Measurements from ENCODE around the gene MAN1B1.
"Not testable (repeated sequence)": the region's sequence is repeated elsewhere in the genome, so short reads cannot be mapped to it uniquely, and the experiment has no call there.

The MAN1B1 gene

DNA sequence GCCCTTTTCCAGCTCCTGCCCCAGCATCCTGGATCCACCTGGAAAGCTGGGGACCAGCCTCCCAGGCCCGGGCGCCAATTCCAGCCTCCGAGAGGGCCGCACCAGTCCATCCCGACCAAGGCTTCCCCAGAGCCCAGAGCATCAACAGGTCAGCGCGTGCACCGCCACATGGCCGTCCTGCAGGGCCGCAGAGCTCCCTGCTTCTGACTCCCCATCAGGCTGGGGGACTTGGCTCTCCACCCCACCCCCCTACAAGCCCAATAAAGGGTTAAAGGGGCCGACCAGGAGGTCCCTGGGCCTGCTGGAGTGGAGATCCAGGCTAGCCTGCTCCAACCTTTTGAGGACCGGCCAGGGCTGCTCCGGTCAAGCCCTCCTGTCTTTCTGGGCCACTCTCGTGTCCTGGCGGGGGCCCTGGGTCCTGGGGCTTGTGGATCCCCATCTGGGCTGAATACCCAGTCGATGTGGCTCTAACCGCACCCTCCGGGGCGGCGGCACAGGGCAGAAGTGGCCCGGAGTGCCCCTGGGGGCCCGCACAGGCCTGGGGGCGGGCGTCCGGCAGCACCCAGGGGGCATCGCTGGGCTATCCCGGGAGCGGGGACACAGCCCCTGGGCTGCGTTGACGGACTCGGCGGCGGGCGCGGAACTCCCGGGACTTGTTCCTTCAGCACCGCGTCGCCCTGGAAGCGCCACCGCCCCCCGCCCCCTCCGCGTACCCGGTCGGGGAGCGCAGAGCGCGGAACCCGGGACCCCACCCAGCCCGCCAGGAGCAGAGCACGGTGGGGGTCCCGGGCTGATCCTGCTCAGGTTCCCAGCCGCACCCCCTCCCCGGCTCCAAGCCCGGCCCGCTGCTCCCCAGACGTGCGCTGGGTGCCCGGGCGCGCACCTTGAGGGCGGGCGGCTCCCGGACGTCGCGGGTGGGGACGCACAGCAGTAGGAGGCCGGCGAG lies 33.5 kb upstream of the MAN1B1 start:
- no peak for DNase-seq

DNA sequence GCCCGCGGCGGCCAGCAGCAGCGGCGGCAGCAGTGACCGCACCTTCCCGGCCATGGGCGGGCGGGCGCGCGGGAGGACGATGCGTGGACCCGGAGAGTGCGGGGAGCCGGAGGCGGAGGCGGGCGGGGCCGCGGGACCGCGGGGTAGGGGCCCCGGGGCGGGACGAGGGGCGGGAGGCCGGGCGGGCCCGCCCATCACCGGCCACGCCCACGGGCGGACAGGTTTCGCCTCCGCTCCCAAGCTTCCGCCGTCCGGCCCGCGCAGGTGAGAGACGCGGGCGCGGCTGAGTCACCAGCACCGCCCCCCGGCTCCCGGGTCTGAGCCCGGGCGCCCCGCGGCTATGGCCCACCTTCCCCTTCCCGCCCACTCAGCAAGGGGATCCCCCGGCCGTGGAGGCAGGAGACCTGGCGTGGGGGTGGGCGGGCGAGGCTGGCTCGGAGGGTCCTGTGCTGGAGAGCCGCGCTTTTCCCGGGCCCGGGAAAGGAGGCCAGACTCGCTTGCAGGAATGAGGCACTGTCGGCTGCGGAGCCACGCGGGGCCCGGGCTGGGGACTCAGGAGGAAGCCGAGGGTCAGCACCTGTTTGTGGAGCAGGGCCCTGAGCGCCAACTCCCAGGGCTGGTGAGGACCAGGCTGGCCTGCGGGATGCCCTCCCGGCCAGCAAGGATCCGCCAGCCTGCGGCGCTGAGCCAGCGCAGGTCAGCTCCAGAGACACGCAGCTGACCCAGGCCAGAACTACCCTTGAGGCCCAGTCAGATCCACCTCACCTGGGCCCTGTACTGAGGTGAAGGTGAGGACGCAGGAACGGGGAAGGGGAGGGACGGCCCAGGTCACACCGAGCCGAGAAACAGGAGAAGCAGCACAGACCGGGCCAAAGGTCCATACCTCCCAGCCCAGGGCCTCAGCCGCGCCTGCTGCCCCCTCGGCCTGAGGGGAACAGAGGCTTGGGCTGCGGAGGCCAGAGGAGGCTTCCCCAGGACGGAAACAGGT lies 32.5 kb upstream of the MAN1B1 start, which contains the start of gene ENTPD2:
TSS of gene ENTPD2 (minus strand) at position 118 of the 988 bp plus-strand sequence. CDS start at position 54, 64 bp downstream.
- no peak for DNase-seq

DNA sequence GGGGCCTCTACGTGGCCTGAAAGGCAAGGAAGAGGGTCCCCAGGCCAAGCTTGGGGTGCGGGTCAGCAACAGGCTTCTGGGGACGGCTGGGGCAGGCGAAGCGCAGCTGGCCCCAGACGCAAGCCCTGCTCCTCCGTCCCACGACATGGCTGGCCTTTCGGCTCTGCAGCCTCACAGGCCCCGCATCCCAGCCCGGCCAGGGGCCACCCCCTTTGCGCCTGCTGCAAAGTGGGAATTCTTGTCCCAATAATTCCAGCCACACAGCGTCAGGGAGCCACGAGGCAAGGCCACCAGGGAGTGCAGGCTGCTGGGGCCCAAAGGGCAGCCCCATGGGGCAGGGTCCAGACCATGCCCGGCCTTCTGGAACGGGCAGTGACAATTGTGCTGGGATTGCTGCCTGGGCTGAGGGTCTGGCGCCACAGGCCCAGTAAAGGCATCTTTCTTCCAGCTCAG lies 31.8 kb upstream of the MAN1B1 start:
- DNase-seq = no peak

DNA sequence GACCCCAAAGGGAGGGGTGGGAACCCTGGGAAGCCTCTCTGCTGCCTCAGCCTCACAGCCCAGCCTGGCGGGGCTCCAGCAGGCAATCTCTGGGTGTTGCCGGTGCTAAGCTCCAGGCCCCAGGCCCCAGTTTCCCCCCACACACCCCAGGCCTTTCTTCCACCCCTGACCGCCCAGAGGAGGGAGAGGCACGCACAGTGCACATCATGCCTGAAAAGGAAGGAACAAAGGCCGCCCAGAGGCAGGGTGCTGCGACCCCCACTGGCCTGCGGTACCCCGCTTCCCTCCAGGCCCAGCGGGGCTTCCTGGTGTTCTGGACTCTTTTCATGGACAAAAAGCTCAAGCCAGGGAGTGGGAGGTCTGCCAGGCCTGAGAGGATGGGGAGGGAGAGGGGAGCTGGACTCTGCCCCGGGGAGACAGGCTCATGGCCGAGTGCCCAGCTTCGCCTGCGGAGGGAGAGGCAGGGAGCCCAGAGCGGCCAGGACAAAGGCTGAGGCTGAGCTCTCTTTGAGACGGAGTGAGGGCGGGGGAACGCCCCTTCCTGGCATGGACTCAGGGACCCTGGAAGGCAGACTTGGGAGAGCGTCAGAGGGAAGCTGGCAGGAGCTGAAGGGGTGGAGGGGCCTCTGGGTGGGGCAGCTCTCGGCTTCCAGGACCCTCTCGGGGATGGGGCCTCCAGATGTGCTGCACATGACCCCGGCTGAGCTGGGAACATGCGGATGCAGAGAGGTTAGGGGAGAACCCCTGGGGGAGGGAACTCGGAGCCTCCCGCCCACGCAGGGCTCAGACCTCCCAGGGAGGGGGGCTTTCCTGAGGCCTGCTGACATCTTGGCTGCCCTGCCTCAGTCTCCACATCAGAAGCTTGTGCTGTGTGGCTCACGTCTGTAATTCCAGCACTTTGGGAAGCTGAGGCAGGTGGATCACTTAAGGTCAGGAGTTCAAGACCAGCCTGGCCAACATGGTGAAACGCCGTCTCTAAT lies 31.1 kb upstream of the MAN1B1 start:
- DNase-seq = no peak

DNA sequence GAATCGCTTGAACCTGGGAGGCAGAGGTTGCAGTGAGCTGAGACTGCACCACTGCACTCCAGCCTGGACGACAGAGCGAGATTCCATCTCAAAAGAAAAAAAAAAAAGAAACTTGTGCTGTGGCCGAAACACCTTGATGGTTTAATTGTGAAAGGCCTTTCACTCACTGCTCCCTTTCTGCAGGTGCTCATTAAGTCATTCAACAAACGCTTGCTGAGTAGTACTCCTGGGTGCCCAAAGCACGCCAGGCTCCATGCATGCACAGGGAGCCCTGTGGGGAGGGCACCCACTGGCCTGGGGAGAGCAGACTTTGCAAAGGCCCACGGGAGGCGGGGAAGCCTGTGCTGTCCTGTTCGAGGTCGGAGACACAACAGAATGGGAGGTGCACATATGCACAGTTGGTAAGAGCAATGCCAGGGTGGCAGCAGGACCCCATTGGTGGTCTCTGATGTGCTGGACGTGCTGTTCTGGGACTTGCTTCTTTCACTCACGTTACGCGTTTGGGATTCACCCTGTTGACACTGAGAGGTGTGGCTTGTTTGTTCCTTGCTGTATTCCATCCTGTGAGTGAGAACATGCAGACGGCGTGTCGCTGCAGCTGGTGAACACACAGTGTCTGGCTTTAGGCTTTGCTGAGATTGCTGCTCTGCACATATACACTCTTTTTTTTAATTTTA lies 29.9 kb upstream of the MAN1B1 start:
- no peak for DNase-seq

DNA sequence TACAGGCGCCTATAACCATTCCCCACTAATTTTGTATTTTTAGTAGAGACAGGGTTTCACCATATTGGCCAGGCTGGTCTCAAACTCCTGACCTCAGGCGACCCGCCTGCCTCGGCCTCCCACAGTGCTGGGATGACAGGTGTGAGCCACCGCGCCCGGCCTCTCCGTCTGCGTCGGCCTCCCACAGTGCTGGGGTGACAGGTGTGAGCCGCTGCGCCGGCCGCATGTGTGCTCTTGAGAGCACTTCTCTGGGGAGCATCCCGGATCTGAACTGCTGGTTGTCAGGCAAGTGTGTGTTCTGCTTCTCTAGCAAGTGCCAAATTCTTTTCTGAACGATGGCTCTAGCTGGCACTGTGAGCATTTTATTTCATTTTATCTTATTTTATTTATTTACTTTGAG lies 29.2 kb upstream of the MAN1B1 start:
- no peak for DNase-seq

DNA sequence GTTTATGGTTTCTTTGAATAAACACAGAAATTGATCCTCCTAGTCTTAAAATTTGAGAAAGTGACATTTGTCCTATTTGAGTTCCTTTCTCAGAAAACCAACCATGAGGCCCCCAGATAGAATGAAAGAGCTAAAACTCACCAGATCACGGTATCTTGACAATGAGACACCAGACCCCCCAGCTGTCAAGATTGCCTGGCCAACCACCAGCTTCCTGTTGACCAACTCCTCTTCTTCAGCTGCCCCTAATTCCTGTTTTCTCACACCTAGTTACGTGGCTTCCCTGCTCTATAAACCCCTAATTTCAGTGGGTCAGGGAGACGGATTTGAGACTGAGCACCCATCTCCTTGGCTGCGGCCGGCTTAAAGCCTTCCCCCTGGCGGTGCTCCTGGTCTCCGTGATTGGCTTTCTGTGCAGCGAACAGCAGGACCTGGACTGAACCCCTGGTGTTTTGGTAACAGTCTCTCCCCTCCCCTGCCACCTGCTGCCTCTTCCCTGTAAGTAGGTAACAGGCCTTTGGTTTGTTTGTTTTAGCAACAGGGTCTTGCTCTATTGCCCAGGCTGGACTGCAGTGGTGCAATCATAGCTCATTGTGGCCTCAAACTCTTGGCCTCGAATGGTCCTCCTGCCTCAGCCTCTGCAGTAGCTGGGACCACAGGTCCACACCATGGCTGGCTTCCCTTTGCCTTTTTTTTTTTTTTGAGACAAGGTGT lies 28.1 kb upstream of the MAN1B1 start:
- DNase-seq = no peak

DNA sequence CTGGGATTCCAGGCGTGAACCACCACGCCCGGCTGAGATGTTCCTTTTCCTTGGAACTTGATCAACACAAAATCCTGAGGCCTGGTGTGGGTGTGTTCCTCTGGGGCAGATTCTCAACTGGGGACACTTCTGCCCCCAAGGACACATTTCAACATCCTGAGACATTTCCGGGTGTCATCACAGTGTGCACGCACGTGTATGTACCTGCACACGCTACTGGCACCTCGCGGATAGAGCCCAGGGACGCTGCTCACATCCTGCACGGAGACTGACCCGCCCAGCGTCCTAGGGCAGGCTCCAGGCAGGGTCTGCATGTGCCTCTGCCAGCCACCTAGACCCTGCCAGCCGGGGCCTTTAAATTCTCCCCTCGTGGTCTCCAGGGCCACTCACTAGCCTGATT lies 24.4 kb upstream of the MAN1B1 start:
- DNase-seq = no peak

DNA sequence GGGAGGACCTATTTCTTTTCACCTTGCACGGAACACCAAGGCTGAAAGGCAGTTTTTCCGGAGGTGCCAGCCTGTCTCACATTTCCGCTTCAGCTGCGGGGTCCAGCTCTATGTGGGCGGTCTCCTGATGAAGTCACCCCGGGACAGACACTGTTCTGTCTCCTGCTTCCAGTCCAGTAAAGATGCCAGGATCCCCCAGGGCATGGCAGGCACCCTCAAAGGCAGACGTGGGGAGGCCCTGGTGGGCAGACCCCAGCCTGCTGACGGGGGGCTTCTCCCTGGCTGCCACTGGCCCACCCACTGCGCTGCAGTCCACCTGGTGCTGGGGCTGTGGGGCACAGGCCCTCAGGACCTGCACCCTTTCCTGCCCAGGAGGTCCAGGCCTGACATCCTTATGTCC lies 24.0 kb upstream of the MAN1B1 start:
- DNase-seq = not testable (repeated sequence)

DNA sequence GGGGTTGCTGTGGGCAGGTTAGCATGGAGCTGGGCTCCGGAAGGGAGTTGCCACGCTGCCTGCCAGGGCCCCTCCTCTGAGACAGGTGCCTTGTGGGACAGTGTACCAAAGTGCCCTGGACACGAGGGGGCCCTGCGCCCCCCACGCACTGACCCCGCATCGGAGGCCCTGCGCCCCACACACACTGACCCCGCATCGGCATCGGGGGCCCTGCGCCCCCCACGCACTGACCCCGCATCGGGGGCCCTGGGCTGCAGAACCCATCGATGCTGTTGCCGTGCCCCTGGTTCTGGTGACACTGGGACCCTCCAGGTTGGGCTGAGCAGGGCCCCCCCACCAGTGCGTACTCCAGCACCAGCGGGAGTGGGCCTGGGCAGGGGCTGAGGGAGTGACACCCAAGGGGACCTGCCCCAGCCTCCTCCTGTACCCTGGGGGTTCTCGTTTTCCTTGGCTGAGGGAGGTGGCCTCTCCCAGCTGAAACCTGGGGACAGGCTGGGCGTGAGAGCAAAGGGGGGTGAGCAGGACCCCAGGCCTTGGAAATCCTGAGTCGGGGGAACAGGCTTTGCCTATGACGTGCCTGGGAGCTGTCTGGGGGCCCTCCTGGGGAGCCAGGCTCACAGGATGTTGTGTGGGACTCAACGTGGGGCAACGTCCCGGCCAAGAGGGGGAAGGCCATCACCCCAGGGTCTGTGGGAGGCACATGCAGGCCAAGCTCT lies 23.3 kb upstream of the MAN1B1 start:
- DNase-seq = no peak

DNA sequence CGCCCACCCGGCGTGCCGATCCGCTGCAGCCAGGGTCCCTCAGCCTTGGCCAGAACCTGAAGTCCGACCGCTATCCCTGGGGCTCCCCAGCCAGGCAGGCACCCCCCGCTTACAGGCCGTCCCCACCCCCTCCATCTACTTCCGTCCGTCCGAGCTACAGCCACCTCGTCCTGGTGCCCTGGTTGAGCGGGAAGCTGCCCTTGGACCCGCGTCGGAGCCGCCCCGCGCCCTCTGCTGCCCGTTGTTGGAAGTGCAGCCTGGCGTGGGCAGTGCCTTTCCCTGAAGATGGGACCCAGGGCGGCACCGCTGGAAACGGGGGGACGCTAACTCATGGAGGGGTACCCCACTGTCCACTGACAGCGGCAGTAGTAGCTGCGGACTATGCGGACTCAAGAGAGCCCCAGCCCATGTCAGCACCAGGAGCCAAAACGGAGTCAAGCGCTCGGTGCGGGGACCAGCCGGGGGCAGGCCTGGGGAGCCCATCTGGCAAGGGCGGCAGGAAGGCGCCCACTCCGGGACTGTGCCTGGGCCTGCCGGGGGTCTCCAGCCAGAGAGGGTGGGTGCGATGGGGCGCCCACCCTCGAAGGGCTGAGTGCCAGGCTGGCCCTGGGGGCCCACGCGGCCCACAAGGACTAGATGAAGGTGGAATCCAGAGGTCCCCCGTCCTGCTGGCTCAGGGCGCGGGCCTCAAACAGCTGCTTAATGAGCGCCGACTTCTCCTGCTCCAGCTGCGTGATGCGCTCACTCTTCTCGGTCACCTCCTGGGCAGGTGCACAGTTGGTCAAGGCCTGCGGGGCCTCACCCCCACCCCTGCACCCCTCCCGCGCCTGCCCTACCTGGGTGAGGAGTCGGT lies 22.5 kb upstream of the MAN1B1 start:
- DNase-seq = peak; percentile 34

DNA sequence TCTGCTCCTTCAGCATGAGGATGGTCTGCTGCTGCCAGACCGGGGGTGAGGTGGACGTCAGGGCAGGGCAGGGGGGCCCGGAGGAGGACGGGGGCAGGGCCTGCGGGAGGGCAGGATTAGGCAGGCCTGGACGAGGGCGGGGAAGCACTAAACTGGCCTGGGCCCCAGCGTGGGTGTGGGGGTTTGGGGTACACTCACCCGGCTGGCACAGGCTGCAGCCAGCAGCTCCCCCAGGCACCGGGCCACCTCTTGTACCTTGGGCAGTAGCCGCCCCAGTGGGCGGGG lies 22.0 kb upstream of the MAN1B1 start:
- no peak for DNase-seq

DNA sequence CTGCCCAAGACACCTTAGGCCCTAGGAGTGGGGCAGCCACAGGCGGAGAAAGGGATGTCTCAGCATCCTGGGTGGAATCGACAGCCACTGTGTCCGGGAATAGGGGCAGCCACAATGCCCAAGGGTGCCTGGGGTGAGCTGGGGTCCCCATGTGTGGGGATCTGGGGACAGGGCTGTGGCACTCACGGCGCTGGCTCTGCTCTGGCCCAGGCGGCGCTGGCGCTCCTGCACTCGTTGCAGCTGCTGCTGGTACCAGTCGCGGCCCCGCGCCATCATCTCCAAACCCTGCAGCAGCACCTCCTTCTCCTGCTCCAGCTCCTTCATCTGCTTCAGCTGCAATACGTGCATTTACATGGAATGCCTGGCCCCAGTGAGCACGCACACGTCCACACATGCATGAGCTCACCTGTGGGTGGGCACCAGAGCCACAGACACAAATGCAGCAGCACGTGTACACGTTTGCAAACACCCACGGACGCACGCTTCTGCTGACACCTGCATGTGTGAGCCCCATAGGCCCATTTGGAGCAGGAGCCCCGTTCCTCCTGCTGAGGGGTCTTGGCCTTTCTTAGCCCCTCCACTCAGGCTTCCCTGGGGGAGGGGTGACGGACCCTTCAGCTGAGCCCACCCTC lies 21.3 kb upstream of the MAN1B1 start:
- no peak for DNase-seq

DNA sequence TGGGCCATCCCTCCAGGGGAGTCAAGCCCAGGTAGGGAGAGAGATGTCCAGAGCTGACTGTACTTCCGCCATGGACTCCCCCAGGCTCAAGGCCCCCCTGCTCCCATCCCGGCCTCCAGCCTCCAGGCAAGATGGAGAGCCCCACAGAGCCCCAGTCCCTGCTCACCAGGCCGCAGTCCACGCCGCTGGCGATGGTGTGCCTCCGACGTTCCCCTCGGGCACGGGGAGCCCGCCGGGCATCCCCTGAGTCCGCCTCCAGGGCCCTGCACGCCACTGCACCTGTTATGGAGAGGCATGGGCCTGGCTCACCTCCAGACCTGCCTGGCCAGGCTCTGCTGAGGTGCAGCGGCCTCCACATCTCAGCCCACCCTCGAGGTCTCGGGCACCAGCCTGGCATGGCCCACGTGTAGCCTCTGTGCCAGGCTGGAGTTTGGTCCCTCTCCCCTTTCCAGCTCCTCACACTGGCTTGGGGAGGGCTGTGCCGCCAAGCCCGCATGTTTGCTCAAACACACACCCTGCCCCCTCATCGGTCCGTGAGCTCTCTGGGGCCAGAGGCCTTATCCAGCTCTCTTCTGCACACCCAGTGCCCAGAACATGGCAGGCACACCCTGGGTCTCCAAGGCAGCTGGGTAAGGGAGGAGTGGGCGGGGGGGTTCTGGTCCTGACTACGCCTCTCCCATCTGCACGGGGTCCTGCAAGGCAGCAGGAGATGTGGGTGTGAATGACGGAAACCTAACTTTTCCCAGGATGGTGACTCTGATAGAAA lies 20.5 kb upstream of the MAN1B1 start:
- no peak for DNase-seq

DNA sequence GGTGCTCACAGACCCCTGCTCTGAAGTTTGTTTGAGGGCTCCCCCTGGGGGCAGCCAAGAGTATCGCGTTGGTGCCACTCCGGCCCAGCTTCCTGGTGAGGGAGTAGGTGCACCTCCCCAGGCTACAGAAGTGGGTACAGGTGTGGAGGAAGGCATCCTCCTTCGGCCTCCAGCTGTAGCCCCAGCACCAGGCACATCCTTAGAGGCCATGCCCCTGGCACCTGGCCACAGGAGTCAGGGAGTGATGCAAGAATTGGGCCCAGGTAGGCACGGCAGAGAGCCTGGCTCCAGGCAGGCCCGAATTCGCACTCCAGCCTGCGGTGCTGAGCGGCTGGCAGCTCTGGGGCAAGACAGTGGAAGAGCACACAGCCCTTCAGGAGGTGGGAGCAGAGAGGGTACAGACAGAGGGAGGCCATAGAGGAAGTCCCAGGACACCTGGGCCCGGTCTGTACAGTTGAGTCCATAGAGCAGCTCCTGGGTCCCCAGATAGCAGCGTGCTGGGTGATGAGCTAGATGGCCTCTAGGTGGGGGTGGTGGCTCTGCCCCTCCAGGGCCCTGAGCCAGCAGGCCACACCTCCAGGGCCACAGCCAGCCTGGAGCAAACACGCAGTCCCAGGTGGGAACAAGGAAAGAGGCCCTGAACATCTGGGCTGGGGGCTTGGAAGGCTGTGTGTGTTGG lies 18.8 kb upstream of the MAN1B1 start:
- peak; percentile 91 for DNase-seq

DNA sequence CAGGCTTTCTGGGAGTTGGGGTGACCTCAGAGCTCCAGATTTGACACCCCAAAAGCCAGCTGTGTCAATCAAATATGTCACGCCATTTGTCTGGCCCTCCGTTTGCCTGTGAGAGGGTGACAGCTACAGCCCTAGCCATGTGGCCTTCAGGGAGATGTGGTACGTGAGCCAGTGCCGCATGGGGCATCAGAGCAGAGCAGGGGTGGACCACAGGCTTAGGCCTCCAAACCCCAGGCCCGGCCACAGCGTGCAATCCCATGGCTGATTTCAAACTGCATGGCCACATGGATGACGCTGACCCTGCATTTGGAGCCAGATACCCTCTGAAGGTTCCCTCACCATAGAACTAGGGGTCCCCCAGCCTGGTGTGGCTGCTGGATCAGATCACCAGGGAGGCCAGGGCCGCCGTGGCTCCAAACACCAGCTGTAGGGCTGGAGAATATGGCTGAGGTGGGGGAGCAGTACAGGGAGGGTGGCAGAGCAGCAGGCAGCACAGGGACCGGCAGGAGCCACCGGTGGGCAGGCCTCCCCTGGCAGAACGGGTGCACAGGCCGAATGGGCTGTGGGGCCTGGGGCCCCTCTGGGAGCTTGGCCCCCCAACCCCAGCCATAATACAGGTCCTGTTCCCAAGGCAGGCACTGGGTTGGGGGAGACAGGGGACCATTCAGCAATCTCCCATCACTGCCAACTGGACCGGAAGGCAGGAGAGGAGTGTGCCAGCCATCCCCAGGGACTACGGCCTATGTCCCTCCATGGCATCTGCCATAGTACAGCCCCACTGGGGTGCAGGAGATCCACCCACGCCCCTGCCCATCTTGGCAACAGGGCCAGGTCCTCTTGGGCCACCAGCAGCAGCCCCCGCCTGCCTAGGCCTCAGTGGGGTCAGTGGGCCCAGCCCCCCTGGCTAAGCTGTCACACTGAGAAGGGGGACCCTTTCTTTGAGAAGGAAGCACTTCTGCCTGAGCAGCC lies 18.0 kb upstream of the MAN1B1 start:
- no peak for DNase-seq
